ENCODE results near the gene ZFYVE28. TPM values are rescaled to one million over a fixed set of nuclear protein-coding genes. Genes with fewer than 3 reads are reported as not detected.

The ZFYVE28 gene
- total RNA-seq, 1 donor from 2014 or later = 16.6 TPM

DNA sequence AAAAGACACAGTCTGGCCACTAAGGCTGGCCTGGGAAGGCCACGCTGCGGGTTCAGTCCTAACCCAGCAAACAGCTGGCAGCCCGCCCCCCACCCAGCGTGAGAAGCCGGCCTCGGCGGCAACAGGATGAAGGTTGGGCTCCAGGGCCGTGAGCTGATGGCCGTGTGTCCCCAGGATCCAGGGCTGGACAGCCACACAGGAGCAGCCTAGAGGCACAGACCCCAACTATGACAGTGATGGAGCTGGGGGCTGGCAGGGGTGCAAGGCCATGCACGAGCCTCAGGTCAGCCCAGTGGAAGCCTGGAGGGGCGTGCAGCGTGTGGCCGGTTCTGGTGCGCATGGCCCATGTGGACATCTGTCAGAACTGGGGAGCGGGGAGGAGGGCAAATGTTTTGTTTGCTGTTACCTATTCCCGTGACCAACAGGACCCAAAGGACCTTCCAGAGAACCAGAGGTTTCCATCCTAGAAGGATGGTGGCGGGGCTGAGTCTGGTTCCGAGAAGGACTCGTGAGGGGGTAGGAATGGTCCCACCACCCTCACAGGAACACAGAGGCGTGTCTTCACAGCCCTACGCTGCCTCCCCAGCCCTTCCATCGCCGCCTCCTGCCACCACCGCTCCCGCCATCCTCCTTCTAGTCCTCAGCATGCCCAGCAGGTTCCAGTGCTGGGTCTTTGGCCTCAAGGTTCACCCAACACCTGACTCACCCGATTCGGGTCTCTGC lies 46.5 kb downstream of the ZFYVE28 start:
- no peak for ATAC-seq
- TF ChIP-seq, protein P1, sequence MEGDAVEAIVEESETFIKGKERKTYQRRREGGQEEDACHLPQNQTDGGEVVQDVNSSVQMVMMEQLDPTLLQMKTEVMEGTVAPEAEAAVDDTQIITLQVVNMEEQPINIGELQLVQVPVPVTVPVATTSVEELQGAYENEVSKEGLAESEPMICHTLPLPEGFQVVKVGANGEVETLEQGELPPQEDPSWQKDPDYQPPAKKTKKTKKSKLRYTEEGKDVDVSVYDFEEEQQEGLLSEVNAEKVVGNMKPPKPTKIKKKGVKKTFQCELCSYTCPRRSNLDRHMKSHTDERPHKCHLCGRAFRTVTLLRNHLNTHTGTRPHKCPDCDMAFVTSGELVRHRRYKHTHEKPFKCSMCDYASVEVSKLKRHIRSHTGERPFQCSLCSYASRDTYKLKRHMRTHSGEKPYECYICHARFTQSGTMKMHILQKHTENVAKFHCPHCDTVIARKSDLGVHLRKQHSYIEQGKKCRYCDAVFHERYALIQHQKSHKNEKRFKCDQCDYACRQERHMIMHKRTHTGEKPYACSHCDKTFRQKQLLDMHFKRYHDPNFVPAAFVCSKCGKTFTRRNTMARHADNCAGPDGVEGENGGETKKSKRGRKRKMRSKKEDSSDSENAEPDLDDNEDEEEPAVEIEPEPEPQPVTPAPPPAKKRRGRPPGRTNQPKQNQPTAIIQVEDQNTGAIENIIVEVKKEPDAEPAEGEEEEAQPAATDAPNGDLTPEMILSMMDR (IDR thresholded peaks at IDR 0.05) = no peak
- intact Hi-C loops (cut with DNase I) = no loop called here
- no peak for DNase-seq
- Histone ChIP-seq H3K4me3 (no peak overlapping the region), H3K9me3 (no peaks in the 10 kb centered on the region), H3K27me3 (no peaks in the 10 kb centered on the region), H3K27ac (no peak overlapping the region), H3K36me3 (no peaks in the 10 kb centered on the region), H3K4me1 (no peaks in the 10 kb centered on the region)

DNA sequence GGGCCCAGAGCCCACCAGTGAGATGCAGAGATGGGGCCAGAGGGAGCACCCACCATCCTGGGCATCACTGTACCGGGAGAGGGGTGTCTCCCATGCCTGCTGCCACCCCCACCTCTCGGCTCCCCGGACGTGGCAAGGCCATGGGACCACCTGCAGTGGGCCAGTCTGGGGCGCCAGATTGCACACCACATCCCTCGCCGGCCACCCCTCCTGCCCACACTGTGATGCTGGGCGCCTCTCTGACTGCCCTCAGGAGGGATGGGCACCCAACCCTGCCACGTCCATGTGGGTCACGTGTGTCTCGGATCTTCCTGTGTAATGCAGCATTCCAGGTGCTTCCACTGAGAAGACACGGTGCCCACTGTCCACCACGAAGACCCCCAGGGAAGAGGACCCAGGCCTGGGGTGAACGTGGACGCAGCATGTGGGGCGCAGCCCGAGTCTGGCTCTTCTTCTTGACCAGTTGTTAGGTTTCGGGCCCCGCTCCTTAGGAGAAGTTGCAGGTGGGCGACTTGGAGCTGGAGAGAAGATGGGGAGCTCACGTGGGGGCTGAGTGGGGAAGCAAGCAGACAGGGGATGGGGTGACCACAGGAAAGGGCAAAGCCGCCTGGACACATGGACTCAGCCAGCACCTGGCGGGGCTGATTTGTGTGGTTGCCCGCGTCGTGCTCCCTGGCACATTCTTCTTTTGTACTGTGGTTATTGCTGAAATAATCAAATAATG lies 47.7 kb downstream of the ZFYVE28 start:
- ATAC-seq (no peak), DNase-seq (peak; percentile 45)
- H3K36me3 ChIP-seq = no peaks in the 10 kb centered on the region
- no peaks in the 10 kb centered on the region for H3K4me1 ChIP-seq
- intact Hi-C loops (cut with DNase I) = no loop called here
- no peaks in the 10 kb centered on the region for H3K27me3 ChIP-seq
- H3K27ac ChIP-seq = no peak overlapping the region
- no peaks in the 10 kb centered on the region for H3K9me3 ChIP-seq
- H3K4me3 ChIP-seq = no peak overlapping the region
- TF ChIP-seq, protein P1 (IDR thresholded peaks at IDR 0.05) = no peak

DNA sequence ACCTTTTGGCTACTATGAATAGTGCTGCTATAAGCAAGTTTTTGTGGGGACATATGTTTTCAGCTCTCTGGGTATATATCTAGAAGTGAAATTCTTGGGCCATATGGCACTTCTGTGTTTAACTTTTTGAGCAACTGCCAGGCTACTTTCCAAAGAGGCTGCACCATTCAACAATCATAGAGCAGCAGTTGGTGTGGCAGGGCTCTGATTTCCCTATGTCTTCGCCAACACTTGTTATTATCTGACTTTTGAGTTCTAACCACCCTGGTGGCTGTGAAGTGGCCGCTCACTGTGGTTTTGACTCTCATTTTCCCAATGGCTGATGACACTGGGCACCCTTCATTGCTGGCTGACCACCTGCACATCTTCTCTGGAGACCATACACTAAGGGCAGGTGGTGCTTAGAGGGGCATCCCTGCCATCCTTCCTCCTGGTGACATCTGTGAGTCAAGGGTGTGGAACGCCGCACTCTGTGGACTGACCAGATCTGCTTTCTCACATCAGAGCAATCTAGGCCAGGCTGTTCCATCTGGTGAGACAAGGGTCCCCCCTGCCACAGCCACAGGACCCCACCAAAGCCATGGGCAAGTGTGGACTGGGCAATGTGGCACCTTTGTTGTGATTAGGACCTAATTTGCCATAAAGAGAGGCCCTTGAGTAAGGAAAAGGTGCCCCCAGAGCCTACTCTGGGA lies 49.6 kb downstream of the ZFYVE28 start:
- Histone ChIP-seq H3K4me1 (peaks cover 7% of the 10 kb centered on the region), H3K27ac (no peak overlapping the region), H3K4me3 (no peak overlapping the region), H3K36me3 (no peaks in the 10 kb centered on the region), H3K27me3 (no peaks in the 10 kb centered on the region), H3K9me3 (no peaks in the 10 kb centered on the region)
- intact Hi-C loops (cut with DNase I) = no loop called here
- peak; percentile 13 for DNase-seq
- TF ChIP-seq, protein P1 (IDR thresholded peaks at IDR 0.05) = no peak
- no peak for ATAC-seq

DNA sequence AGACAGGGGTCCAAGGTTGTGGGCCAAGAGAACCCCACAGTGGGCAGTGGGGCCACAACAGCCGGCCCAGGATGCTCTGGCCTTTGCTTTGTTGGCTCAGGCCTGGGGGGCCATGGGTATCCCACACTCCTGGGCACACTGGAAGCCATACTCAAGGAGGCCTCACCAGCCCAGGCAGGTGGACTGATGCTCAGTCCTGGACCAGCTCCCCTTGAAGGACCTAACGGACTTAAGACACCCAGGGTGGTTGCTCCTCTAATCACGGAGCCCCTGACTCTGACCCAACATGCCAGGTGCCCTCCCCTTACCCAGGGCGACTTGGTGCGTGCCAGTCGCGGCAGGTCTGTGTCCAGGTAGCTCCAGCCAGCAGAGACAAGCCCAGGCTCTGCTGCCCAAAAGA lies 50.8 kb downstream of the ZFYVE28 start:
- no peaks in the 10 kb centered on the region for H3K9me3 ChIP-seq
- intact Hi-C loops (cut with DNase I) = no loop called here
- ATAC-seq = no peak
- DNase-seq = peak; percentile 36
- H3K4me1 ChIP-seq = peaks cover 15% of the 10 kb centered on the region
- H3K27ac ChIP-seq = no peak overlapping the region
- H3K4me3 ChIP-seq = no peak overlapping the region
- H3K36me3 ChIP-seq = no peaks in the 10 kb centered on the region
- no peaks in the 10 kb centered on the region for H3K27me3 ChIP-seq
- TF ChIP-seq, protein P1 (IDR thresholded peaks at IDR 0.05) = no peak

DNA sequence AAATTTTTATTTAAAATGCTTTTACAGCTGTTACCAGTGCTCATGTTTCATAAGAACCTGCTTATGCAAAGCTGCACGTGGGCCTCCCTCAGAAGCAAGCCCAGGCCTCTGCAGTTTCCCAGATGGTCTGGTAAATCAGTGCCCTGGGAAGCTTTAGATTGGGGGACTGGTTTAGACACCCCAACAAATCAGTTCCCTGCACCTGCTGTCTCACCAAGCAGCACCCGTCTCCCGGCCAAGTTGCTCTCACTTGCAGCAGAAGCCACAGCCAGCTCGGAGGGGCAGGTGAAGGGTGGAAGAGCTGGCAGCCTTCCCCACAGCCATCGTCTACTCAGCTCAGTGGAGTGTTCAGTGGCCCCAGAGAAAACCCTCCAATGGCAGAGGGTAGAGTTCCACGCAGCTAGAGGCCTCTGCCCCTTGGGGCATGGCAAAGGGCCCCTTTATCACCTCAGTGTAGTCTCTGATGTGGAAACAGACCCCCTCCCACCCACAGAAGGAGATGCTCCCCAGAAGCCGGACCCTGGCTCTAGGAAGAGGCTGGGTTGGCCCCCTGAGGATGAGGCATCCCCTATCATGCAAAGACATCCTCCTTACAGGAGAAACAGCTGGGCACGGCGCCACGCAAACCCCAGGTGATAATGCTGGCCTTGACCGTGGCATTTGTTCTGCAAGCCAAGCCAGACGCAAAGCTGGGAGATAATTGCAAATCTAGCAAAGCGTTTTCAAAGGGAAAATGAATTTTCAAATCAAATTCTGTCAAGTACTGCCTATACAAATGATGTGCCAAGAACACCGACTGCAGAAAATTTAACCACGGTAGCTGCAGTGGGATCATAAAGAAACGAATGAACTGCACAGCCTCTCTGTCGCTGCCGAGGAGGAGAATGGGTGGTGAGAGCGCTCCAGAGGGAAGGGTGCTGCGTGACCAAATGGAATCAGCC lies 51.9 kb downstream of the ZFYVE28 start:
- no peaks in the 10 kb centered on the region for H3K9me3 ChIP-seq
- TF ChIP-seq, protein P1 (IDR thresholded peaks at IDR 0.05) = no peak
- ATAC-seq (no peak), DNase-seq (peak; percentile 51)
- H3K27me3 ChIP-seq = no peaks in the 10 kb centered on the region
- no peak overlapping the region for H3K4me3 ChIP-seq
- intact Hi-C loops (cut with DNase I) = no loop called here
- H3K27ac ChIP-seq = no peak overlapping the region
- no peaks in the 10 kb centered on the region for H3K36me3 ChIP-seq
- H3K4me1 ChIP-seq = peaks cover 15% of the 10 kb centered on the region
